Mesenchymal stem cell (in vitro differentiated cells and primary cell): Measurements from ENCODE around the gene COX19.

ENCODE experiments used
- DNase-seq: peaks from one replicate; pipeline ENCODE4 v3.0.0-alpha.2; 2013
- H2AFZ ChIP-seq: one replicate; pipeline ENCODE4 v1.6.1; 2013; ENCODE audit warnings: low read depth, mild to moderate bottlenecking, control low read depth, inconsistent platforms, low read length, moderate library complexity
- H2AK5ac ChIP-seq: 2 replicates; pipeline ENCODE4 v1.6.1; 2013; ENCODE audit warnings: low read length, moderate library complexity, mild to moderate bottlenecking, inconsistent platforms; ENCODE audit not compliant: severe bottlenecking
- H2BK120ac ChIP-seq: one replicate; pipeline ENCODE4 v1.6.1; 2013; ENCODE audit warnings: low read depth, mild to moderate bottlenecking, inconsistent platforms, low read length, moderate library complexity
- H2BK12ac ChIP-seq, 2 experiments: one replicate each; pipeline ENCODE4 v1.6.1; 2013; ENCODE audit warnings: inconsistent platforms in 2 of 2, low read length in 2 of 2, mild to moderate bottlenecking in 2 of 2, moderate library complexity in 2 of 2, control low read depth in 1 of 2
- H2BK15ac ChIP-seq: one replicate; pipeline ENCODE4 v1.6.1; 2013; ENCODE audit warnings: mild to moderate bottlenecking, low read depth, inconsistent platforms; ENCODE audit not compliant: poor library complexity, severe bottlenecking
- H2BK5ac ChIP-seq: 2 replicates; pipeline ENCODE4 v1.6.1; 2013; ENCODE audit warnings: low read depth, mild to moderate bottlenecking, low read length, control low read depth, inconsistent platforms; ENCODE audit not compliant: poor library complexity, severe bottlenecking
- H3K14ac ChIP-seq, 2 experiments: one replicate each; pipeline ENCODE4 v1.6.1; 2013; ENCODE audit warnings: inconsistent platforms in 2 of 2, low read length in 2 of 2, control low read depth in 1 of 2, mild to moderate bottlenecking in 1 of 2, moderate library complexity in 1 of 2
- H3K18ac ChIP-seq, 2 experiments: one replicate each; pipeline ENCODE4 v1.6.1; 2013; ENCODE audit warnings: inconsistent platforms in 2 of 2, low read length in 2 of 2, control low read depth in 1 of 2, low read depth in 1 of 2, mild to moderate bottlenecking in 1 of 2
- H3K23ac ChIP-seq, 2 experiments: one replicate each; pipeline ENCODE4 v1.6.1; 2013; ENCODE audit warnings: inconsistent platforms in 2 of 2, low read length in 2 of 2, mild to moderate bottlenecking in 2 of 2, moderate library complexity in 2 of 2, control low read depth in 1 of 2
- H3K27ac ChIP-seq: 2 replicates; pipeline ENCODE4 v1.5.1; 2013; ENCODE audit warnings: mild to moderate bottlenecking, moderate library complexity, low read length, control low read depth, inconsistent platforms; ENCODE audit not compliant: poor library complexity, severe bottlenecking
- H3K27me3 ChIP-seq, 2 experiments: 2 replicates each; pipeline versions ENCODE4 v1.6.1 to v1.7.0; 2013; ENCODE audit warnings: low read length in 2 of 2, mild to moderate bottlenecking in 2 of 2, moderate library complexity in 2 of 2, control low read depth in 1 of 2, inconsistent platforms in 1 of 2; ENCODE audit not compliant: control insufficient read depth in 1 of 2, insufficient read depth in 1 of 2
- H3K36me3 ChIP-seq, 2 experiments: 2 replicates each; pipeline versions ENCODE4 v1.6.1 to v1.7.0; 2013; ENCODE audit warnings: low read length in 2 of 2, control low read depth in 1 of 2, inconsistent platforms in 1 of 2, low read depth in 1 of 2, mild to moderate bottlenecking in 1 of 2; ENCODE audit not compliant: insufficient read depth in 2 of 2, control insufficient read depth in 1 of 2
- H3K4ac ChIP-seq, 2 experiments: one replicate each; pipeline ENCODE4 v1.6.1; 2013; ENCODE audit warnings: inconsistent platforms in 2 of 2, low read length in 2 of 2, mild to moderate bottlenecking in 2 of 2, moderate library complexity in 2 of 2, control low read depth in 1 of 2, low read depth in 1 of 2
- H3K4me1 ChIP-seq: 2 replicates; pipeline ENCODE4 v1.6.1; 2013; ENCODE audit warnings: low read depth, low read length, control low read depth; ENCODE audit not compliant: control insufficient read depth, insufficient read depth
- H3K4me2 ChIP-seq: 2 replicates; pipeline ENCODE4 v1.6.1; 2013; ENCODE audit warnings: low read length, mild to moderate bottlenecking, inconsistent platforms; ENCODE audit not compliant: poor library complexity, severe bottlenecking
- H3K4me3 ChIP-seq, 2 experiments: 2 replicates each; pipeline versions ENCODE4 v1.5.1 to v1.7.0; 2013; ENCODE audit warnings: low read length in 2 of 2, mild to moderate bottlenecking in 2 of 2, control low read depth in 1 of 2, low read depth in 1 of 2; ENCODE audit not compliant: insufficient read depth in 1 of 2
- H3K79me1 ChIP-seq: replicated peaks from 2 replicates; pipeline ENCODE4 v1.6.1; 2013; ENCODE audit warnings: mild to moderate bottlenecking, control low read depth, low read length, inconsistent platforms; ENCODE audit not compliant: poor library complexity, severe bottlenecking
- H3K9ac ChIP-seq: 2 replicates; pipeline ENCODE4 v1.7.0; 2013; ENCODE audit warnings: mild to moderate bottlenecking, low read length, moderate library complexity
- H3K9me3 ChIP-seq: 2 replicates; pipeline ENCODE4 v1.7.0; 2013; ENCODE audit warnings: mild to moderate bottlenecking, low read length; ENCODE audit not compliant: control insufficient read depth
- H4K8ac ChIP-seq: one replicate; pipeline ENCODE4 v1.6.1; 2013; ENCODE audit warnings: inconsistent platforms, mild to moderate bottlenecking, low read length, moderate library complexity
- H4K91ac ChIP-seq: one replicate; pipeline ENCODE4 v1.6.1; 2013; ENCODE audit warnings: mild to moderate bottlenecking, low read length, inconsistent platforms
- WGBS: methylation state at CpG from one replicate; pipeline ENCODE4 v1.1.7; 2013; ENCODE audit warnings: mixed read lengths; 5-methylcytosine and 5-hydroxymethylcytosine counted together

Gene COX19

DNA sequence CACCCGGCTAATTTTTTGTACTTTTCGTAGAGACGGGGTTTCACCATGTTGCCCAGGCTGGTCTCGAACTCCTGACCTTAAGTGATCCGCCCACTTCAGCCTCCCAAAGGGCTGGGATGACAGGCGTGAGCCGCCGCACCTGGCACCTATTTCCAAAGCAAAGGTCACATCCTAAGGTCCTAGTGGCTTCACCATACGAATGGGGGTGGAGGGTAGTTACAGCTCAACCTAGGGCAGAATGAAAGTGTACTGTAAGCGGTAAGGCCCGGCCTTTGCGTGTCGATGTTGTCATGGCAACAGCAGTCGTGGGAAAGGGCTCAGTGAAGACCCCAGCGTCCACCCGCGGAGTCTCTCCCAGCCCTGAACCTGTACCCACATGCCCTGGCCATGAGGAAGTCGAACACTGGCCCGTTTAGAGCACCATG lies 1.6 kb upstream of the COX19 start:
- Histone ChIP-seq H2AK5ac (peak overlapping the region; percentile 40), H2BK15ac (no peak overlapping the region), H3K9ac (no peak overlapping the region), H4K91ac (no peak overlapping the region), H3K27ac (peak overlapping the region; percentile 96), H2BK5ac (no peak overlapping the region), H3K18ac (no peak overlapping the region), H3K4ac (no peak overlapping the region), H2AFZ (no peak overlapping the region), H4K8ac (no peak overlapping the region), H3K23ac (no peak overlapping the region), H3K14ac (no peak overlapping the region), H3K4me3 (no peak overlapping the region), H3K4me2 (no peak overlapping the region), H3K79me1 (peaks cover 14% of the 10 kb centered on the region), H3K4me1 (peaks cover 33% of the 10 kb centered on the region), H2BK120ac (no peak overlapping the region), H3K9me3 (no peaks in the 10 kb centered on the region), H2BK12ac (no peak overlapping the region), H3K27me3 (peaks cover 0 to 4% of the 10 kb centered on the region in 2 experiments), H3K36me3 (peaks cover 9 to 15% of the 10 kb centered on the region in 2 experiments)
- WGBS: 91% methylated on average over 19 of the region's 19 CpGs
- no peak for DNase-seq

DNA sequence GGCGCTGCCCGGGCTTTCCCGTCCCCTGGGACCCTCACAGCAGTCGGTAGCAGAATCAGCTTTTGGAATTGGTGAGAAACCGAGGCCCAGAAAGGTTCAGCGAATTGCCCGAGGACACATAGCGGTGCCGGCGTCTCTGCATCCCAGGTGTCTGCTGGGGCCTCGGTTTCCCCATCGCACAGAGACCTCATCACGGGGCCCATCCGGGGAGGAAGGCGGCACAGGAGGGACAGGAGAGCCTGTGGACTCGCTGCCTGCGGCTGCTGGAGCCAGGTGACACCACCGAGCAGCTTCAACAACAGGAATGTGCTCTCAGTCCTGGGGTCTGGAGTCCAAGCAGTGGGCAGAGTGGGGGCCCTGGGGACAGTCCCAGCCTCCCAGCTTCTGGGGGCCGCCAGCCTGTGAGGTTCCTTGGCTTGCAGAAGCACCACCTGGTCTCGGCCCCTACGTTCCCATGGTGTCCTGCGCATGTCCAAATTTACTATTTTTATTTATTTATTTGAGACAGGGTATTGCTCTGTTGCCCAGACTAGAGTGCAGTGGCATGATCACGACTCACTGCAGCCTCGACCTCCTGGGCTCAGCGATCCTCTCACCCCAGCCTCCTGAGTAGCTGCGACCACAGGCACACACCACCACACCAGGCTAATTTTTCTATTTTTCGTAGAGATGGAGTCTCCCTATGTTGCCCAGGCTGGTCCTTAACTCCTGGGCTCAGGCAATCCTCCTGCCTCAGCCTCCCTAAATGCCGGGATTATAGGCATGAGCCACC lies 539 bp upstream of the COX19 start:
- peak overlapping the region in 1 of 2 experiments; percentile 29 for H3K4ac ChIP-seq
- H2BK5ac ChIP-seq: no peak overlapping the region
- H3K27ac ChIP-seq: no peak overlapping the region
- H3K36me3 ChIP-seq: peaks cover 14 to 22% of the 10 kb centered on the region in 2 experiments
- DNase-seq: no peak
- H3K9me3 ChIP-seq: no peaks in the 10 kb centered on the region
- H4K91ac ChIP-seq: peak overlapping the region; percentile 79
- H3K27me3 ChIP-seq: no peaks in the 10 kb centered on the region
- H3K18ac ChIP-seq: peak overlapping the region; percentile 67 to 81
- peak overlapping the region; percentile 71 for H3K9ac ChIP-seq
- peaks cover 35% of the 10 kb centered on the region for H3K4me1 ChIP-seq
- H3K4me3 ChIP-seq: peak overlapping the region; percentile 34 to 87
- peak overlapping the region; percentile 75 for H3K4me2 ChIP-seq
- H2BK12ac ChIP-seq: peak overlapping the region; percentile 57 to 76
- H3K79me1 ChIP-seq: peaks cover 15% of the 10 kb centered on the region
- 48% methylated on average over 24 of the region's 28 CpGs for WGBS
- peak overlapping the region; percentile 87 for H2AFZ ChIP-seq
- peak overlapping the region in 1 of 2 experiments; percentile 81 for H3K14ac ChIP-seq
- H2BK120ac ChIP-seq: peak overlapping the region; percentile 1
- H2BK15ac ChIP-seq: peak overlapping the region; percentile 49
- no peak overlapping the region for H3K23ac ChIP-seq
- H4K8ac ChIP-seq: peak overlapping the region; percentile 97
- H2AK5ac ChIP-seq: peak overlapping the region; percentile 94

DNA sequence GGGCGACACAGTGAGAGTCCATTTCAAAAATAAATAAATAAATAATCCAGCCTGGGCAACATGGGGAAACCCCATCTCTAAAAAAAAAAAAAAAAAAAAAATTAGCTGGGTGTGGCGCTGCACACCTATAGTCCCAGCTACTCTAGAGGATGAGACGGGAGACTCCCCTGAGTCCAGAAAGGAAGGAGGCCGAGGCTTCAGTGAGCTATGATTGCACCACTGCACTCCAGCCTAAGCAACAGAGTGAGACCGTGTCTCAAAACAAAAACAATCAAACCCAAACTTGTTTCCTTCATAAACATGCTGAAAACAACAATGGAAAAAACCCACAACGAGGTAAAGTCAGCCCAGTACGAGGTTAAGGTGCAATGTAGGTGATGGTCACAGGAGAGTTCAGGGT lies 1.2 kb downstream of the COX19 start:
- no peaks in the 10 kb centered on the region for H3K9me3 ChIP-seq
- H3K4me1 ChIP-seq: peaks cover 35% of the 10 kb centered on the region
- WGBS: 47% methylated on average over 5 of the region's 7 CpGs
- no peak overlapping the region for H2BK5ac ChIP-seq
- no peak overlapping the region for H2AFZ ChIP-seq
- H2BK12ac ChIP-seq: no peak overlapping the region
- no peak overlapping the region for H2AK5ac ChIP-seq
- no peak overlapping the region for H3K14ac ChIP-seq
- peak overlapping the region in 1 of 2 experiments; percentile 87 for H3K4me3 ChIP-seq
- H4K8ac ChIP-seq: no peak overlapping the region
- H3K4ac ChIP-seq: no peak overlapping the region
- H3K18ac ChIP-seq: no peak overlapping the region
- no peak overlapping the region for H2BK15ac ChIP-seq
- peaks cover 22% of the 10 kb centered on the region for H3K79me1 ChIP-seq
- H3K9ac ChIP-seq: peak overlapping the region; percentile 97
- DNase-seq: peak; percentile 55
- no peak overlapping the region for H4K91ac ChIP-seq
- no peak overlapping the region for H3K23ac ChIP-seq
- H3K36me3 ChIP-seq: peaks cover 30 to 31% of the 10 kb centered on the region in 2 experiments
- no peak overlapping the region for H2BK120ac ChIP-seq
- no peak overlapping the region for H3K27ac ChIP-seq
- peak overlapping the region; percentile 69 for H3K4me2 ChIP-seq
- no peaks in the 10 kb centered on the region for H3K27me3 ChIP-seq

- no peak for DNase-seq
- WGBS: 93% methylated on average over 9 of the region's 9 CpGs
- no peak overlapping the region for H2AK5ac ChIP-seq
- no peak overlapping the region for H3K4ac ChIP-seq
- H4K91ac ChIP-seq: no peak overlapping the region
- no peak overlapping the region for H3K4me2 ChIP-seq
- peak overlapping the region; percentile 43 for H3K9ac ChIP-seq
- peak overlapping the region; percentile 28 for H4K8ac ChIP-seq
- H3K14ac ChIP-seq: no peak overlapping the region
- no peak overlapping the region for H2BK120ac ChIP-seq
- peaks cover 37 to 39% of the 10 kb centered on the region in 2 experiments for H3K36me3 ChIP-seq
- no peak overlapping the region for H2AFZ ChIP-seq
- no peak overlapping the region for H2BK5ac ChIP-seq
- no peak overlapping the region for H2BK15ac ChIP-seq
- H3K9me3 ChIP-seq: no peaks in the 10 kb centered on the region
- no peak overlapping the region for H3K18ac ChIP-seq
- H3K27ac ChIP-seq: no peak overlapping the region
- H3K4me3 ChIP-seq: no peak overlapping the region
- no peak overlapping the region for H2BK12ac ChIP-seq
- H3K4me1 ChIP-seq: peaks cover 30% of the 10 kb centered on the region
- H3K27me3 ChIP-seq: no peaks in the 10 kb centered on the region
- H3K79me1 ChIP-seq: peaks cover 28% of the 10 kb centered on the region
- no peak overlapping the region for H3K23ac ChIP-seq
Observed at GRCh38 chr7:973312-973711, 2.0 kb downstream of the COX19 start.
